ENCODE data around the gene CABP4. TPM values are rescaled to one million over a fixed set of nuclear protein-coding genes. Genes with fewer than 3 reads are reported as not detected.

The CABP4 gene
- total RNA-seq, 1 donor from 2014 or later, result 0.35 TPM

Small RNA genes within 50 kb of the gene (microRNA-seq; reads per million reads assigned to microRNA genes)
- not detected for gene MIR6752 (ENCODE audit: unreplicated experiment)

Other genes starting within 250 kb of the CABP4 start
- 41.5 and 45.0 TPM in 2 replicates for gene GRK2, start 188.9 kb upstream of the CABP4 start, total RNA-seq
- gene ANKRD13D, start 166.1 kb upstream of the CABP4 start, total RNA-seq, result 54.3 and 56.2 TPM in 2 replicates
- gene SSH3, start 151.8 kb upstream of the CABP4 start, total RNA-seq, result 28.5 and 28.6 TPM in 2 replicates
- 53.2 and 64.0 TPM in 2 replicates for gene POLD4, start 101.8 kb upstream of the CABP4 start, total RNA-seq
- gene CLCF1, start 81.8 kb upstream of the CABP4 start, total RNA-seq, result 7.2 and 7.8 TPM in 2 replicates
- 18.5 TPM in 2 replicates for gene RAD9A, start 63.4 kb upstream of the CABP4 start, total RNA-seq
- 132 and 140 TPM in 2 replicates for gene PPP1CA, start 53.5 kb upstream of the CABP4 start, total RNA-seq
- not detected in 2 replicates for gene TBC1D10C, start 51.3 kb upstream of the CABP4 start, total RNA-seq
- 0.24 and 0.27 TPM in 2 replicates for gene CARNS1, start 39.7 kb upstream of the CABP4 start, total RNA-seq
- 42.7 and 49.5 TPM in 2 replicates for gene RPS6KB2, start 26.9 kb upstream of the CABP4 start, total RNA-seq
- 0.89 and 1.2 TPM in 2 replicates for gene PTPRCAP, start 17.7 kb upstream of the CABP4 start, total RNA-seq
- 114 and 116 TPM in 2 replicates for gene CORO1B, start 11.9 kb upstream of the CABP4 start, total RNA-seq
- not detected in 2 replicates for gene GPR152, start 2.6 kb upstream of the CABP4 start, total RNA-seq
- gene TMEM134, start 13.9 kb downstream of the CABP4 start, total RNA-seq, result 51.4 and 54.5 TPM in 2 replicates
- 76.5 and 79.9 TPM in 2 replicates for gene AIP, start 27.7 kb downstream of the CABP4 start, total RNA-seq
- gene PITPNM1, start 50.0 kb downstream of the CABP4 start, total RNA-seq, result 46.7 and 46.9 TPM in 2 replicates
- 32.2 and 37.4 TPM in 2 replicates for gene CDK2AP2, start 52.8 kb downstream of the CABP4 start, total RNA-seq
- not detected in 2 replicates for gene CABP2, start 68.1 kb downstream of the CABP4 start, total RNA-seq
- gene GSTP1, start 128.5 kb downstream of the CABP4 start, total RNA-seq, result 509 and 544 TPM in 2 replicates
- 180 and 185 TPM in 2 replicates for gene NDUFV1, start 151.6 kb downstream of the CABP4 start, total RNA-seq
- gene NUDT8, start 174.6 kb downstream of the CABP4 start, total RNA-seq, result 5.9 and 8.0 TPM in 2 replicates
- gene TBX10, start 184.4 kb downstream of the CABP4 start, total RNA-seq, result not detected in 2 replicates
- not detected in 2 replicates for gene ACY3, start 195.4 kb downstream of the CABP4 start, total RNA-seq
- not detected in 2 replicates for gene ALDH3B2, start 219.3 kb downstream of the CABP4 start, total RNA-seq

Measured in osteocyte (in vitro differentiated cells).